Keratinocyte (primary cell): Measurements from ENCODE around the gene TMPRSS11D.

Source experiments
- EZH2 ChIP-seq: IDR thresholded peaks from one replicate; pipeline ENCODE4 v1.6.1; 2012; ENCODE audit warnings: inconsistent platforms, mild to moderate bottlenecking, low read length, moderate library complexity
- TF ChIP-seq, protein P1 (sequence below), 3 experiments: IDR thresholded peaks in 1 of 3; conservative IDR thresholded peaks in 1 of 3; optimal IDR thresholded peaks in 1 of 3; 2 replicates in 2 of 3; 3 replicates in 1 of 3; pipeline versions ENCODE3 to v1.5.1; 2011; ENCODE audit warnings: low read length in 3 of 3, mild to moderate bottlenecking in 3 of 3, moderate library complexity in 2 of 3, control low read depth in 1 of 3, inconsistent platforms in 1 of 3; ENCODE audit not compliant: insufficient read depth in 2 of 3; ENCODE audit errors: extremely low read depth in 1 of 3

DNA sequence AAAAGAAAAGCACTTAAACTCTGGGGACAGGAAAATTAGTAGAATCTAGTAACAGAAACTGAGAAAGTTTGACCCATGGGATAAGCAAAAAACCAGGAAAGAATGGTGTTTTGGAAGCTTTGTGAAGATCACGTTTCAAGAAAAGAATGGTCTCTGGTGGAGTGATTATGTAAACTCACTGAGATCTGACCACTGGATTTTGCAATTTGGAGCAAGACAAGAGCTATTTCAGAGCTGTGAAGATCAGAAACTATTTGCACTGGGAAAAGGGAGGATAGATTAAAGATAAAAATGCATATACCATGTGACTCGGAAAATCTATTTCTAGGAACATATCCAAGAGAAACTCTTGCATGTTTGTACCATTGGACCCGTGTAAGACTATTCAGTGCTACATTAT, 4.3 kb downstream of the TMPRSS11D start:
- TF ChIP-seq, protein P1, sequence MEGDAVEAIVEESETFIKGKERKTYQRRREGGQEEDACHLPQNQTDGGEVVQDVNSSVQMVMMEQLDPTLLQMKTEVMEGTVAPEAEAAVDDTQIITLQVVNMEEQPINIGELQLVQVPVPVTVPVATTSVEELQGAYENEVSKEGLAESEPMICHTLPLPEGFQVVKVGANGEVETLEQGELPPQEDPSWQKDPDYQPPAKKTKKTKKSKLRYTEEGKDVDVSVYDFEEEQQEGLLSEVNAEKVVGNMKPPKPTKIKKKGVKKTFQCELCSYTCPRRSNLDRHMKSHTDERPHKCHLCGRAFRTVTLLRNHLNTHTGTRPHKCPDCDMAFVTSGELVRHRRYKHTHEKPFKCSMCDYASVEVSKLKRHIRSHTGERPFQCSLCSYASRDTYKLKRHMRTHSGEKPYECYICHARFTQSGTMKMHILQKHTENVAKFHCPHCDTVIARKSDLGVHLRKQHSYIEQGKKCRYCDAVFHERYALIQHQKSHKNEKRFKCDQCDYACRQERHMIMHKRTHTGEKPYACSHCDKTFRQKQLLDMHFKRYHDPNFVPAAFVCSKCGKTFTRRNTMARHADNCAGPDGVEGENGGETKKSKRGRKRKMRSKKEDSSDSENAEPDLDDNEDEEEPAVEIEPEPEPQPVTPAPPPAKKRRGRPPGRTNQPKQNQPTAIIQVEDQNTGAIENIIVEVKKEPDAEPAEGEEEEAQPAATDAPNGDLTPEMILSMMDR (optimal IDR thresholded peaks at IDR 0.05 in 1 of 3, IDR thresholded peaks at IDR 0.05 in 1 of 3, conservative IDR thresholded peaks at IDR 0.05 in 1 of 3; ENCODE audit: extremely low read depth in 1 of 3, insufficient read depth in 2 of 3, low read length in 3 of 3), result no peak
- no peak for TF ChIP-seq EZH2
